ENCODE measurements around the gene ARHGEF17.

ARHGEF17 gene

DNA sequence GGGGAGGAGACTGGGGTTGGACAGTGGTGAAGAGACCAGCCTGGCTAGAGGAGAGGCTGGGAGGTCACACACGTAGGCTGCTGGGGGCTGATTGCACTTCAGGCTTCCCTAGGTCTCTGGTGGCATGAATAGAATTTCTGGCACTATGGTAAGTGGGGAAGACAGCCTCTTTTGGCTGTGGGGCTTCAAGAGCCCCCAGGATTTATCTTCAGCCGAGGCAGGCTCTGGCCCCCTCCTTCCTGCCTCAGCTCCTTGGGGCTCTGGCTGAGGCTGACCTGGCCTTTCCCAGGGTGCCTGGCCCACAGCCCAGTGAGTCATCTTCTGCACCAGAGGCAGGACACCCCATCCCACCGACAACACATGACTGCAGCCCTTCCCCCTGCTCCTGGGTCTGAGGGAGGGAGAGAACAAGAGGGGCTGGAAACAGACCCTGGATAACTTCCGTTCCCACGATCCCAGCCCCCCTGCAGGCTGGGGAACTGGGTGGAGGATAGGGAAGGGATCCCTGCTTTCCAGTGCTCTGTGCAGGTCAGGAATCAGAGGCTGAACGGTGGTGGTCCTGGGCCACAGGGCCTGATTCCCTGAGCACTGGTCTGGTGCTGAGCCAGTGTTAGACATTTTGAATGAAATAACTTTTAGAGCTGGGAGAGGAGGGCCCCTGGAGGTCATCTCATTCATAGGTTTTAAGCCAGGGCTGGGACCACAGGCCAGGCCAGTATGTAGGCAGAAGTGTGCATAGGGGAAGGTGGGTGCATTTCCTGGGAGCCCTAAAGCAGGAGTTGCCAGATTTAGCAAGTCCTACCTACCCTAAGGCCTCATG lies 26.5 kb downstream of the ARHGEF17 start:
- H3K27ac ChIP-seq (ENCODE audit: low read length) = peak overlapping the region; percentile 80
- peak overlapping the region; percentile 31 to 44 for H3K4me3 ChIP-seq (ENCODE audit: low read length in 2 of 2)
- H3K4me1 ChIP-seq (ENCODE audit: control insufficient read depth, insufficient read depth, low read length) = peaks cover 72% of the 10 kb centered on the region
- H3K36me3 ChIP-seq (ENCODE audit: control insufficient read depth in 2 of 2, insufficient read depth in 2 of 2, low read length in 2 of 2) = peaks cover 0 to 2% of the 10 kb centered on the region in 2 donors
- no peaks in the 10 kb centered on the region for H3K27me3 ChIP-seq (ENCODE audit: control insufficient read depth in 1 of 2, insufficient read depth in 2 of 2, low read length in 2 of 2)
- no peaks in the 10 kb centered on the region for H3K9me3 ChIP-seq (ENCODE audit: control insufficient read depth in 2 of 2, low read length in 2 of 2)
- H3K9ac ChIP-seq (ENCODE audit: low read length in 2 of 2) = peak overlapping the region; percentile 21 to 42

DNA sequence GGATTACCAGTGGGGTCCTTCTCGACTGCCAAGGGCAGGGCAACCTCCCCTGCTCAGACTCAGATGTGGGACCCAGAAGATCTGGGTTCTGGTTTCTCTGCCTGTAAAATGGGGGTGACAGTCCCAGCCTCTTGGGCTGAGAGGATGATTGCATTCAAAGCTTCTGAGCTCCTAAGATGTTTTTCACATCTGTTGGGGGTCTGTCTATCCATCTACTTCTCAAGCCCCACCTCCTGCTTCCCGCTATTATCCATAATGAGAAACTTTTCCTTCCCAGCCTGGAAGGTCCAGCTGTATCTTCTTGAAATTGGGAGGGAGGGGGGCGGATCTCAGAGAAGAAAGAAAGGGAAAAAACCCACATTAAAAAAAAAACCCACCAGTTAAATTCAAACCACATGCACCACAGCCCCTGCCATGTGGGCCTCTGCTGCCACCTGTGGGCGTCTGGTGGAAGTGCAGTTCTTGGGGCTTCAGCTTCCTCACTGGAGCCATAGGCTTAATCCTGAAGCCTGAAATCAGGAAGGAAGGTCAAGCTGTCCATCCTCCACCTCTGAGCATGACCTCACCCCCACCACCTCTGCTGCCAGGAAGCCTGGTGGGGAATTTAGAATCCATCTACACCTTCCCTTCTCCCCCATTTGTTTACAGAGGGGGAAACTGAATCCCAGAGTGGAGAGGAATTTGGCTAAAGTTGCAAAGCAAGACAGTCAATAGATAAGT lies 27.3 kb downstream of the ARHGEF17 start:
- Histone ChIP-seq H3K9me3 (ENCODE audit: control insufficient read depth in 2 of 2, low read length in 2 of 2) (no peaks in the 10 kb centered on the region), H3K27ac (ENCODE audit: low read length) (peak overlapping the region; percentile 80), H3K9ac (ENCODE audit: low read length in 2 of 2) (peak overlapping the region; percentile 21 to 36), H3K36me3 (ENCODE audit: control insufficient read depth in 2 of 2, insufficient read depth in 2 of 2, low read length in 2 of 2) (peaks cover 0 to 2% of the 10 kb centered on the region in 2 donors), H3K4me3 (ENCODE audit: low read length in 2 of 2) (peak overlapping the region; percentile 31 to 44), H3K4me1 (ENCODE audit: control insufficient read depth, insufficient read depth, low read length) (peaks cover 76% of the 10 kb centered on the region), H3K27me3 (ENCODE audit: control insufficient read depth in 1 of 2, insufficient read depth in 2 of 2, low read length in 2 of 2) (no peaks in the 10 kb centered on the region)

DNA sequence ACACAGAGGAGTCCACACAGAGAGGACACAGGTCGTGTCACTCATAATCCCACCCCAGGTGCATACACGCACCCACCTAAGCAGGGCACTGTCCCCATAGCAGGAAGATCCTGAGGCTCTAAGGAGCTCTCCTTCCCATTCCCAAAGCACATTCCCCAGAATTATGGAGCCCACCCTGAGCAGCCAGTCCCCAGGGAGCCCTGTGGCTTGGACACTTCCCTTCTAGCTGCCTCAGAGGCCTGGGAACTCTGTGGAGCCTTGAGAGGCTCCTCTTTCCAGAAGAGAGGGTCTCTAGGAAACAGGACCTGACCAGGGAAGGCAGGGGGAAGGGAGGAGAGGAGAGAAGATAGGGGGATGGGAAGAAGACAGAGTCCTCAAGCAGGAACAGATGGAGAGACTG lies 29.8 kb downstream of the ARHGEF17 start:
- peaks cover 63% of the 10 kb centered on the region for H3K4me1 ChIP-seq (ENCODE audit: control insufficient read depth, insufficient read depth, low read length)
- no peak overlapping the region for H3K27ac ChIP-seq (ENCODE audit: low read length)
- H3K9me3 ChIP-seq (ENCODE audit: control insufficient read depth in 2 of 2, low read length in 2 of 2) = no peaks in the 10 kb centered on the region
- no peaks in the 10 kb centered on the region for H3K27me3 ChIP-seq (ENCODE audit: control insufficient read depth in 1 of 2, insufficient read depth in 2 of 2, low read length in 2 of 2)
- H3K36me3 ChIP-seq (ENCODE audit: control insufficient read depth in 2 of 2, insufficient read depth in 2 of 2, low read length in 2 of 2) = peaks cover 0 to 4% of the 10 kb centered on the region in 2 donors
- peak overlapping the region in 1 of 2 donors; percentile 42 for H3K9ac ChIP-seq (ENCODE audit: low read length in 2 of 2)
- H3K4me3 ChIP-seq (ENCODE audit: low read length in 2 of 2) = no peak overlapping the region

DNA sequence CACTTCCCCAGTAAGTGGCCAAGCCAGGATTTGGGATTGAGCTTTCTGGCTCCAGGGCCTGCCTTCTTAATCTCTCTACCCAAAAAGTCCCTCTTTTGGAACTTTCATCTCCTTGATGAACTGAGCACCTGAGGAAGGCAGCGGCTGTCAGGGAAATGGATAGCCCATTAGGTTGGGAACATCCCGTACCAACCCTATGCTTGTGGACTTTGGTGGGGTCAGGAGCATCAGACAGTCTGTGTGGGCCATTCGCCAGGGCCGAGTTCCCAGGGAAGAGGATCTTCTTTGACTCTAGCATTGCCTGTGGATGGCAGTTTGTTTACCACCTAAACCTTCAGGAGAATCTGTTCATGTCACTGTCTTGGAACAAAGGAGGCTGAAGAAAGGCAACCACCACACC lies 30.2 kb downstream of the ARHGEF17 start:
- peaks cover 62% of the 10 kb centered on the region for H3K4me1 ChIP-seq (ENCODE audit: control insufficient read depth, insufficient read depth, low read length)
- H3K9me3 ChIP-seq (ENCODE audit: control insufficient read depth in 2 of 2, low read length in 2 of 2) = no peaks in the 10 kb centered on the region
- H3K9ac ChIP-seq (ENCODE audit: low read length in 2 of 2) = peak overlapping the region in 1 of 2 donors; percentile 14
- no peak overlapping the region for H3K4me3 ChIP-seq (ENCODE audit: low read length in 2 of 2)
- no peak overlapping the region for H3K27ac ChIP-seq (ENCODE audit: low read length)
- no peaks in the 10 kb centered on the region for H3K27me3 ChIP-seq (ENCODE audit: control insufficient read depth in 1 of 2, insufficient read depth in 2 of 2, low read length in 2 of 2)
- H3K36me3 ChIP-seq (ENCODE audit: control insufficient read depth in 2 of 2, insufficient read depth in 2 of 2, low read length in 2 of 2) = peaks cover 0 to 4% of the 10 kb centered on the region in 2 donors

DNA sequence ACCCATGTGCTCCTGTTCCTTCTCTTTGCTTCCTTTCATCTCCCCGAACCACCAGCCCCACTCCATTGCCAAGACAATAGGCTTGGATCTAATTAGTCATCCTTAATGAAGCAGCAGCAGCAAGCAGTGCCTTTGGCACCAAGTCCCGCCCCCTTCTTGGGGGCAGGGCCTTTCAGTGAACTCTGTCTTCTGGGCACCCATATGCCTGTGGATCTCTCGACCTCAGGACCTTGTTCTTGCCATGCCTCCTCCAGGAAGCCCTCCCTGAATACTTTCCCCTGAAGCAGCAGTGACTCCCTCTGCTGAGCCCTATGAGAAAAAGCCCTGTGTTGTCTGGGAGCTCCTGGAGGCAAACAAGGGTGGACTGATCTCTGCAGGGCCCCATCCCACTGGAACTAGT lies 32.1 kb downstream of the ARHGEF17 start:
- Histone ChIP-seq H3K27ac (ENCODE audit: low read length) (no peak overlapping the region), H3K9me3 (ENCODE audit: control insufficient read depth in 2 of 2, low read length in 2 of 2) (no peaks in the 10 kb centered on the region), H3K4me1 (ENCODE audit: control insufficient read depth, insufficient read depth, low read length) (peaks cover 62% of the 10 kb centered on the region), H3K9ac (ENCODE audit: low read length in 2 of 2) (peak overlapping the region in 1 of 2 donors; percentile 29), H3K4me3 (ENCODE audit: low read length in 2 of 2) (no peak overlapping the region), H3K27me3 (ENCODE audit: control insufficient read depth in 1 of 2, insufficient read depth in 2 of 2, low read length in 2 of 2) (no peaks in the 10 kb centered on the region), H3K36me3 (ENCODE audit: control insufficient read depth in 2 of 2, insufficient read depth in 2 of 2, low read length in 2 of 2) (peaks cover 0 to 4% of the 10 kb centered on the region in 2 donors)

DNA sequence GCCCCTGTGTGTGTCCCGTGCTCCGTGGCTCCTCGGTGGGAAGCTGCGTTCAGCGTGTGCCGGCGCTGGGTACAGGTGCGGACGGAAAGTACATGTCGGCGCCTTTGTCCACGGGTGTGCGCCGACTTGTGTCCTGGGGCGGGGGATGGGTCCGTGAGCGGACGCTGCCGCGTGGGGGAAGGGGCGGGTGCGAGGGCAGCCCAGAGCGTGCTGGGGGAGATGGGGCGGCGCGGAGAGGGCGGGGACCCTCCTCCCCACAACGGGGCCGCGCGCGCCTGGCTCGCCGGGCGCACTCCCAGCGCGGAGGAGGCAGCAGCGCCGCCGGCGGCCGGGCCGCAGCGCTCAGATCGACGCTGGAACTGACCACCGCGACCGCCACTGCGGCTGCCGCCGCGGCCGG lies 34.6 kb downstream of the ARHGEF17 start:
- peaks cover 3 to 7% of the 10 kb centered on the region in 2 donors for H3K36me3 ChIP-seq (ENCODE audit: control insufficient read depth in 2 of 2, insufficient read depth in 2 of 2, low read length in 2 of 2)
- no peak overlapping the region for H3K27ac ChIP-seq (ENCODE audit: low read length)
- peak overlapping the region in 1 of 2 donors; percentile 4 for H3K9ac ChIP-seq (ENCODE audit: low read length in 2 of 2)
- peaks cover 63% of the 10 kb centered on the region for H3K4me1 ChIP-seq (ENCODE audit: control insufficient read depth, insufficient read depth, low read length)
- peak overlapping the region; percentile 37 to 73 for H3K4me3 ChIP-seq (ENCODE audit: low read length in 2 of 2)
- no peaks in the 10 kb centered on the region for H3K9me3 ChIP-seq (ENCODE audit: control insufficient read depth in 2 of 2, low read length in 2 of 2)
- H3K27me3 ChIP-seq (ENCODE audit: control insufficient read depth in 1 of 2, insufficient read depth in 2 of 2, low read length in 2 of 2) = no peaks in the 10 kb centered on the region

DNA sequence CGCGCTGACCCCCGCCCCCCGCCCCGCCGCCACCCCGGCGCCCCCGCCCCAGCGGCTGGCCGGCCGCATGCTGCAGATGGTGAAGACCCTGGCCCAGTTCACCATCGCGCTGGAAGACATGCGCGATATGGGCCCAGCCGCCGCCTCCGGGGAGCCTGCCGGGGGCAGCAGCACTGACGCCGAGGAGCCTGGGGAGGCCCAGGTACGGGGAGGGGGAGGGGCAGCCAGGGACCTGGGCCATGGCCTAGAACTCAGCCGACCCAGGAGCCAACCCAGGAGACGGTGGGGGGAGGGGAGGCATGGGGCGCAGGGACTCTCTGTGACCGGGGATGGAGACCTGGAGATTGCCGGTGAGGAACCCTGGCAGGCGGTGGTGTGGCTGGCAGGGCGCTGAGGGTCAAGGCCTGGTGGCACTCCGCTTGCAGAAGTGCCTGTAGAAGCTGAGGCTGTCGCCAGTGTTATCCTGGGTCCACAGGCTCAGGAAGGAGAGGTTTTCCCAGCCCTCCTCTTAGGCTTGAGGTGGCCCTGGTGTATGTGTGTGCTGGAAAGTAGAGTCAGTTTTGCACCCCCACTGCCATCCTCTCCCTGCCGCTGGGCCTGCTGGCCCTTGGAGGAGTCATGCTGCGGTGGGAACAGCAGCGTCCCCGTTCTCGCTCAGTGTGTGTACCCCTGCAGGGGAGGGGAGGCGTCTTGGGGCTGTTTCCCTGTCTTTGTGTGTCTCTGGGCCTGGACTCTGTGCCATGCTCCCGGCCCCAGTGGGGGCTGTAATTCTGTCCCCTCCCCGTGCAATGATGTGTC lies 35.2 kb downstream of the ARHGEF17 start:
- Histone ChIP-seq H3K4me3 (ENCODE audit: low read length in 2 of 2) (peak overlapping the region; percentile 44 to 73), H3K36me3 (ENCODE audit: control insufficient read depth in 2 of 2, insufficient read depth in 2 of 2, low read length in 2 of 2) (peaks cover 10 to 13% of the 10 kb centered on the region in 2 donors), H3K27me3 (ENCODE audit: control insufficient read depth in 1 of 2, insufficient read depth in 2 of 2, low read length in 2 of 2) (no peaks in the 10 kb centered on the region), H3K4me1 (ENCODE audit: control insufficient read depth, insufficient read depth, low read length) (peaks cover 57% of the 10 kb centered on the region), H3K9me3 (ENCODE audit: control insufficient read depth in 2 of 2, low read length in 2 of 2) (no peaks in the 10 kb centered on the region), H3K9ac (ENCODE audit: low read length in 2 of 2) (peak overlapping the region; percentile 29 to 39), H3K27ac (ENCODE audit: low read length) (peak overlapping the region; percentile 11)

DNA sequence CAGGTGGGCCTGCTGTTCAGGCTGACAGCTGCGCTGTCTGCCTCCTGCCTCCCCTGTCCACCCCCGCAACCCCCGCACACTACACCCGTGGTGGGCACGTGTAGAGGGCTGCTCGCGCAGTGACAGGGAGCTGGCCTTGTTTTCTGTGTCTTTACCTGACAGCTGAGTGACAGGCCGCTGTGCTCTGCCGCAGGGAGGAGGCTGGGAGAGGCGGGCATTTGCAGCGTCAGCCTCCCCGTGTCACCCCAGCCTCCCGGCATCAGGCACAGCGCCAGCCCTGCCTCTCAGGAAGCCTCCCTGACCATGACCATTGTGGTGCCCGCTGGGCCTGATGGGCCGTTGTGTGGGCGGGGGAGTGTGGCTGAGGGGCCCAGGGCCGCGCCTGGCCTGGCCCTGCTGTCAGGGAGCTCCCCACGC lies 36.1 kb downstream of the ARHGEF17 start:
- Histone ChIP-seq H3K27ac (ENCODE audit: low read length) (peak overlapping the region; percentile 31), H3K36me3 (ENCODE audit: control insufficient read depth in 2 of 2, insufficient read depth in 2 of 2, low read length in 2 of 2) (peaks cover 12 to 16% of the 10 kb centered on the region in 2 donors), H3K27me3 (ENCODE audit: control insufficient read depth in 1 of 2, insufficient read depth in 2 of 2, low read length in 2 of 2) (no peaks in the 10 kb centered on the region), H3K9ac (ENCODE audit: low read length in 2 of 2) (peak overlapping the region; percentile 5 to 39), H3K9me3 (ENCODE audit: control insufficient read depth in 2 of 2, low read length in 2 of 2) (no peaks in the 10 kb centered on the region), H3K4me1 (ENCODE audit: control insufficient read depth, insufficient read depth, low read length) (peaks cover 53% of the 10 kb centered on the region), H3K4me3 (ENCODE audit: low read length in 2 of 2) (peak overlapping the region; percentile 37 to 62)

DNA sequence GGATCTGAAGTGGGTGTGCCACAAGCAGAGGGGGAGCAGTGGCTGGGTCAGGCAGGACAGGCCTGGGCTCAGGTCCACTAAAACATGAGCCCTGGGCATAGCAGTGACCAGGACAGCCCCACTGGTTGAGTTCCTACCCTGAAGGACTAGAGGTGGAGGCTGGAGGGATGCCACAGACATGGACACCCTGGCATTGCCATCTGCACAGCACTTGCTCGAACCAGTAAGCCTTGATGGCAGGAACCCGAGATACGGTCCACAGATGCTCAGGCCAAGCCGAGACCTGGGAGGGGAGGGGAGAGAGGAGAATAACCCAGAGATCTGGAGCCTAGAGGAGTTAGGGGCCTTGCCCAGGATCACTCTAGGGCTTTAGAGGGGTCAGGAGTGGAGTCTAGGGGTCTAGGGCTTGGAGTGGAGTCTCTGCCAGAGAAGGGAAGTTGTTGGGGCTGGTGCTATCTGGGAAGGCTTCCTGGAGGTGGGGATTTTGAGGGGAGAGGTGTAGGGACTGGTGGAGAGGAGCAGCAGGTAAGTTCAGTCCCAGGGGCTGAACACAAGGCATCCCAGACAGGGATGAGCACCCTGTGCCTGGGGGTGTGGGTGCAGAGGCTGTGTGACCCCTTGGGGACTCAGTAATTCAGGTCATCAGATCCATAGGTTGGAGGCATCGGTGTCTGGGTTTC lies 37.5 kb downstream of the ARHGEF17 start:
- Histone ChIP-seq H3K27me3 (ENCODE audit: control insufficient read depth in 1 of 2, insufficient read depth in 2 of 2, low read length in 2 of 2) (no peaks in the 10 kb centered on the region), H3K9me3 (ENCODE audit: control insufficient read depth in 2 of 2, low read length in 2 of 2) (no peaks in the 10 kb centered on the region), H3K4me1 (ENCODE audit: control insufficient read depth, insufficient read depth, low read length) (peaks cover 47% of the 10 kb centered on the region), H3K9ac (ENCODE audit: low read length in 2 of 2) (peak overlapping the region in 1 of 2 donors; percentile 29), H3K4me3 (ENCODE audit: low read length in 2 of 2) (no peak overlapping the region), H3K27ac (ENCODE audit: low read length) (peak overlapping the region; percentile 31), H3K36me3 (ENCODE audit: control insufficient read depth in 2 of 2, insufficient read depth in 2 of 2, low read length in 2 of 2) (peaks cover 12 to 16% of the 10 kb centered on the region in 2 donors)
